Kidney glomerular epithelial cell (primary cell): ENCODE data around the gene OR6C65.
"Not testable (repeated sequence)": the region's sequence is repeated elsewhere in the genome, so short reads cannot be mapped to it uniquely, and the experiment has no call there.

Experiments used
- DNase-seq: peaks from one replicate; lab custom pipeline; 2025; lab: John Stamatoyannopoulos, UW

Gene OR6C65

GRCh38 chr12:55400229-55400628 lies at the start of gene OR6C65:
Gene OR6C65, plus strand, starts transcription at chr12:55400529. Its CDS starts 0 bp downstream, at chr12:55400529.
- DNase-seq = no peak

- not testable (repeated sequence) for DNase-seq
Observed at GRCh38 chr12:55355338-55355737, 45.0 kb upstream of the OR6C65 start.

GRCh38 chr12:55362675-55363074 lies 37.7 kb upstream of the OR6C65 start, which contains the start of gene OR6C75:
Gene OR6C75, plus strand, starts transcription at chr12:55362975. Its CDS starts 2,136 bp downstream, at chr12:55365111.
- no peak for DNase-seq

- DNase-seq = no peak
Observed at GRCh38 chr12:55365086-55365485, 35.2 kb upstream of the OR6C65 start.

GRCh38 chr12:55372521-55372920 lies 27.8 kb upstream of the OR6C65 start:
- DNase-seq = no peak

GRCh38 chr12:55385891-55386290 lies 14.4 kb upstream of the OR6C65 start:
- no peak for DNase-seq

GRCh38 chr12:55392032-55392795 lies 8.1 kb upstream of the OR6C65 start:
- no peak for DNase-seq

- DNase-seq = no peak
Observed at GRCh38 chr12:55396326-55396725, 4.0 kb upstream of the OR6C65 start.

- no peak for DNase-seq
Observed at GRCh38 chr12:55407866-55408265, 7.5 kb downstream of the OR6C65 start.

- DNase-seq = not testable (repeated sequence)
Observed at GRCh38 chr12:55409133-55409532, 8.8 kb downstream of the OR6C65 start.

- not testable (repeated sequence) for DNase-seq
Observed at GRCh38 chr12:55412138-55412537, 11.8 kb downstream of the OR6C65 start.

GRCh38 chr12:55413498-55414388 lies 13.4 kb downstream of the OR6C65 start:
- DNase-seq = not testable (repeated sequence)

- not testable (repeated sequence) for DNase-seq
Observed at GRCh38 chr12:55414396-55414823, 14.1 kb downstream of the OR6C65 start.

GRCh38 chr12:55414889-55415288 lies 14.6 kb downstream of the OR6C65 start:
- not testable (repeated sequence) for DNase-seq

- no peak for DNase-seq
Observed at GRCh38 chr12:55416961-55417360, 16.6 kb downstream of the OR6C65 start.

- no peak for DNase-seq
Observed at GRCh38 chr12:55420307-55420962, 20.1 kb downstream of the OR6C65 start.

GRCh38 chr12:55425954-55426353 lies 25.6 kb downstream of the OR6C65 start, which contains the start of gene OR6C76:
Gene OR6C76, plus strand, starts transcription at chr12:55426254. Its CDS starts 0 bp downstream, at chr12:55426254.
- no peak for DNase-seq

- no peak for DNase-seq
Observed at GRCh38 chr12:55428331-55429243, 28.3 kb downstream of the OR6C65 start.

GRCh38 chr12:55441233-55441632 lies 40.9 kb downstream of the OR6C65 start:
- not testable (repeated sequence) for DNase-seq

- no peak for DNase-seq
Observed at GRCh38 chr12:55443776-55444175, 43.4 kb downstream of the OR6C65 start, which contains the start of gene OR6C2. Gene OR6C2, plus strand, starts transcription at chr12:55444076. Its CDS starts 8,138 bp downstream, at chr12:55452214.

- no peak for DNase-seq
Observed at GRCh38 chr12:55445357-55445756, 45.0 kb downstream of the OR6C65 start.
